OCI-LY3 (cell line): ENCODE data around the gene GLRX.
"Not testable (repeated sequence)": the region's sequence is repeated elsewhere in the genome, so short reads cannot be mapped to it uniquely, and the experiment has no call there.

Source experiments
- H2AFZ ChIP-seq: fragments of 200-600, 300-600 bp; shearing (Covaris generic); 2 replicates; pipeline ENCODE4 v1.6.0; 2014; ENCODE audit warnings: antibody characterized with exemption, low read depth, low read length
- H3K27ac ChIP-seq: fragments of 200-600, 300-600 bp; sonication (generic); 2 replicates; pipeline ENCODE4 v1.5.1; 2014; ENCODE audit warnings: mild to moderate bottlenecking, low read length, moderate library complexity, mixed read lengths
- H3K27me3 ChIP-seq: fragments of 200-600, 300-600 bp; sonication (generic); 2 replicates; pipeline ENCODE4 v1.6.1; 2014; ENCODE audit warnings: low read depth, low read length, mixed read lengths
- H3K36me3 ChIP-seq: fragments of 200-600, 300-600 bp; sonication (generic); replicated peaks from 2 replicates; pipeline ENCODE3; 2014; ENCODE audit warnings: low read depth, low read length, mixed read lengths
- H3K4me1 ChIP-seq: fragments of 300-600, 200-600 bp; sonication (generic); 2 replicates; pipeline ENCODE4 v1.6.1; 2014; ENCODE audit warnings: low read length, mixed read lengths
- H3K4me2 ChIP-seq: fragments of 200-600, 300-600 bp; sonication (generic); 2 replicates; pipeline ENCODE4 v1.6.1; 2014; ENCODE audit warnings: low read length, mixed read lengths
- H3K4me3 ChIP-seq: fragments of 300-600, 200-600 bp; sonication (generic); 2 replicates; pipeline ENCODE4 v1.5.1; 2014; ENCODE audit warnings: antibody characterized with exemption, mild to moderate bottlenecking, low read length, moderate library complexity
- H3K79me2 ChIP-seq: fragments of 300-600, 200-600 bp; shearing (Covaris generic); 2 replicates; pipeline ENCODE4 v1.6.1; 2014; ENCODE audit warnings: mild to moderate bottlenecking, low read length, mixed read lengths
- H3K9ac ChIP-seq: fragments of 300-600, 200-600 bp; shearing (Covaris generic); 2 replicates; pipeline ENCODE4 v1.6.0; 2014; ENCODE audit warnings: mild to moderate bottlenecking, low read length, moderate library complexity
- H3K9me3 ChIP-seq: fragments of 200-600, 300-600 bp; shearing (Covaris generic); 2 replicates; pipeline ENCODE4 v1.6.1; 2014; ENCODE audit warnings: low read length, mixed read lengths; ENCODE audit not compliant: insufficient read depth
- H4K20me1 ChIP-seq: fragments of 200-600, 300-600 bp; sonication (generic); 2 replicates; pipeline ENCODE4 v1.6.1; 2016; ENCODE audit warnings: low read length, mixed read lengths; ENCODE audit not compliant: insufficient read depth
- EZH2phosphoT487 ChIP-seq: fragments of 200-600 bp; shearing (Covaris generic); IDR thresholded peaks from 2 replicates; pipeline ENCODE4 v1.6.1; 2018; ENCODE audit warnings: antibody characterized with exemption, mixed run types, low read depth
- TF ChIP-seq, protein P1 (sequence below): fragments of 200-600, 300-600 bp; sonication (generic); IDR thresholded peaks from 2 replicates; pipeline ENCODE4 v1.5.1; 2014; ENCODE audit warnings: antibody characterized with exemption, low read length, low read depth

Gene GLRX

DNA sequence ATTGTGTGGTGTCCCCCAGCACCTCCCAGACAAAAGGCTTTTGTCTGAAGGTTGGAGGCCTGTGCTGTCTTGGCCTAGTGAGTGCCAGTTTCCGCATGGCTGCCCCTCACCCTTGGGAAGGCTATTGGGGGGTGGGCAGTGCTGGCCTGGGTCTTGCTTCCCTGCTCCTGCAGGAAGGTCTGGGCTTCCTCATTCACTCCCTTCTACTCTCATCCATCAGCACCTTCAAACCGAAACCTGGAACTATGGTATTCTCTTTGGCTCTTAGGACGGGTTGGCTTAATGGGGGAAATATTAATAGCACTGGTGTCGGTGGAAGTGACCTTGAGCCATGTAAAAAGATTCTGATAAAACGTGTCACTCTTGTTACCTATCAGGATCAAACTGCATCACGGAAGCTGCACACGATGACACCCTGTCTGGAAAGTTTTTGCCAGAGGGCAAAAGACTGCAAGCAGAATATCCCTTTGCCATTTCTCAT, 34.0 kb upstream of the GLRX start:
- no peak overlapping the region for H3K4me3 ChIP-seq
- no peaks in the 10 kb centered on the region for H4K20me1 ChIP-seq
- no peak for TF ChIP-seq EZH2phosphoT487
- TF ChIP-seq, protein P1, sequence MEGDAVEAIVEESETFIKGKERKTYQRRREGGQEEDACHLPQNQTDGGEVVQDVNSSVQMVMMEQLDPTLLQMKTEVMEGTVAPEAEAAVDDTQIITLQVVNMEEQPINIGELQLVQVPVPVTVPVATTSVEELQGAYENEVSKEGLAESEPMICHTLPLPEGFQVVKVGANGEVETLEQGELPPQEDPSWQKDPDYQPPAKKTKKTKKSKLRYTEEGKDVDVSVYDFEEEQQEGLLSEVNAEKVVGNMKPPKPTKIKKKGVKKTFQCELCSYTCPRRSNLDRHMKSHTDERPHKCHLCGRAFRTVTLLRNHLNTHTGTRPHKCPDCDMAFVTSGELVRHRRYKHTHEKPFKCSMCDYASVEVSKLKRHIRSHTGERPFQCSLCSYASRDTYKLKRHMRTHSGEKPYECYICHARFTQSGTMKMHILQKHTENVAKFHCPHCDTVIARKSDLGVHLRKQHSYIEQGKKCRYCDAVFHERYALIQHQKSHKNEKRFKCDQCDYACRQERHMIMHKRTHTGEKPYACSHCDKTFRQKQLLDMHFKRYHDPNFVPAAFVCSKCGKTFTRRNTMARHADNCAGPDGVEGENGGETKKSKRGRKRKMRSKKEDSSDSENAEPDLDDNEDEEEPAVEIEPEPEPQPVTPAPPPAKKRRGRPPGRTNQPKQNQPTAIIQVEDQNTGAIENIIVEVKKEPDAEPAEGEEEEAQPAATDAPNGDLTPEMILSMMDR, result no peak
- H3K4me1 ChIP-seq, result peaks cover 15% of the 10 kb centered on the region
- no peak overlapping the region for H3K9ac ChIP-seq
- H3K36me3 ChIP-seq, result no peaks in the 10 kb centered on the region
- H3K27me3 ChIP-seq, result 0 out of 2 replicates have a peak, but pooled peaks cover under 1% of the 10 kb centered on the region
- H3K27ac ChIP-seq, result no peak overlapping the region
- no peaks in the 10 kb centered on the region for H3K9me3 ChIP-seq
- H3K79me2 ChIP-seq, result no peaks in the 10 kb centered on the region
- no peak overlapping the region for H3K4me2 ChIP-seq
- H2AFZ ChIP-seq, result no peak overlapping the region

DNA sequence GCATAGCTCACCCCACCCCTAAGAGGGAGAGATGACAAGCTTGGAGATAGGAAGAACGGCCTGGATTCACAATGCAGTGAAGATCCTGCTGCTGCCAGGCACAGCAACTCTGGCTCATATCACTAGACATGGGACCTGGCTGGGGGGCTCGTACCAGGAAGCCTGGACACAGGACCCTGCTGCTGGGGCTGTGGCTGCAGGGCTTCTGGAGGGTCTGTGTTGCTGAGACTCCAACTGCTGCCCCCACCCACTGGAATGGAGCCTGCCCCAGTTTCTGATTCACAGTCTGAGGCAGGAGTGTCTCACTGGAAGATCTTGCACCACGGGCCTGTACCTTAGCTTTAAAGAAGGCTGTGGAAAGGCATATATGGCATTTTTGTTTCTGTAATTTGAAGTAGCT, 31.0 kb upstream of the GLRX start:
- no peaks in the 10 kb centered on the region for H3K36me3 ChIP-seq
- no peak for TF ChIP-seq EZH2phosphoT487
- TF ChIP-seq, protein P1, result no peak
- no peaks in the 10 kb centered on the region for H3K27me3 ChIP-seq
- no peak overlapping the region for H3K4me2 ChIP-seq
- no peak overlapping the region for H3K9ac ChIP-seq
- H3K9me3 ChIP-seq, result no peaks in the 10 kb centered on the region
- H2AFZ ChIP-seq, result no peak overlapping the region
- H4K20me1 ChIP-seq, result no peaks in the 10 kb centered on the region
- H3K4me3 ChIP-seq, result no peak overlapping the region
- no peaks in the 10 kb centered on the region for H3K79me2 ChIP-seq
- H3K4me1 ChIP-seq, result peaks cover 3% of the 10 kb centered on the region
- H3K27ac ChIP-seq, result no peak overlapping the region

DNA sequence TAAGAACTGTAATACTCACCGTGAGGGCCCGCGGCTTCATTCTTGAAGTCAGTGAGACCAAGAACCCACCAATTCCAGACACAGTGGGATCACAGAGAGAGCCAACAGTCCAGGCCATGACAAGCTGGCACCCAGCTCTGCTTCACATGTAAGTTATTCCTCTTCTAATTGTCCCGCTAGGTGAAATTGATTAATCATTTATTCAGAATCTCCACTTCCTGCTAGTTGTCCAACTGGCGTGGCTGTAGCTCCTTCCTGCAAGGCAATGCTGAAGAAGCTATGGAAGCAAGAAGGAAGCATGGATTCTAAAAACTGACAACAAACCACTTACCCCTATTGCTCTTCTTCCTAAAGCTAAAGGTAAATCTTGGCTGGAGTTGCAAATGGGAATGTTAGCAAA, 30.0 kb upstream of the GLRX start:
- TF ChIP-seq, protein P1, result no peak
- TF ChIP-seq EZH2phosphoT487, result no peak
- no peaks in the 10 kb centered on the region for H3K36me3 ChIP-seq

DNA sequence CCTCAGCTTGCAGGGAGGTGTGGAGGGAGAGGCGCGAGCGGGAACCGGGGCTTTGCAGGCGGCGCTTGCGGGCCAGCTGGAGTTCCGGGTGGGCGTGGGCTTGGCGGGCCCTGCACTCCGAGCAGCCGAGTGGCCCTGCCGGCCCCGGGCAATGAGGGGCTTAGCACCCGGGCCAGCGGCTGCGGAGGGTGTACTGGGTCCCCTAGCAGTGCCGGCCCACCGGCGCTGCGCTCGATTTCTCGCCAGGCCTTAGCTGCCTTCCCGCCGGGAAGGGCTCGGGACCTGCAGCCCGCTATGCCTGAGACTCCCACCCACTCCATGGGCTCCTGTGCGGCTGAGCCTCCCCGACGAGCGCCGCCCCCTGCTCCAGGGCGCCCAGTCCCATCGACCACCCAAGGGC, 28.6 kb upstream of the GLRX start:
- H3K4me1 ChIP-seq, H3K27me3 ChIP-seq, H4K20me1 ChIP-seq, H3K4me2 ChIP-seq, H3K4me3 ChIP-seq, H3K27ac ChIP-seq, H3K9me3 ChIP-seq, H3K79me2 ChIP-seq, H3K36me3 ChIP-seq, H2AFZ ChIP-seq, H3K9ac ChIP-seq: not testable (repeated sequence)

More for the DNA sequence above, 30.0 kb upstream of the GLRX start:
- Histone ChIP-seq H4K20me1 (no peaks in the 10 kb centered on the region), H3K4me1 (no peaks in the 10 kb centered on the region), H3K9me3 (no peaks in the 10 kb centered on the region), H2AFZ (no peak overlapping the region), H3K4me3 (no peak overlapping the region), H3K9ac (no peak overlapping the region), H3K79me2 (no peaks in the 10 kb centered on the region), H3K4me2 (no peak overlapping the region), H3K27me3 (0 out of 2 replicates have a peak, but pooled peaks cover 5% of the 10 kb centered on the region), H3K27ac (no peak overlapping the region)
